Keratinocyte (primary cell): ENCODE results near the gene CACNG5. TPM values are rescaled to one million over a fixed set of nuclear protein-coding genes. Genes with fewer than 3 reads are reported as not detected.

ENCODE experiments used
- DNase-seq: peaks from one replicate; pipeline ENCODE4 v3.0.0-alpha.2; 2011; ENCODE audit warnings: low read depth, missing footprints, low spot score
- FAIRE-seq: peaks from 2 replicates; lab custom pipeline; 2011; peaks lifted over from hg19 to GRCh38; lab: Jason Lieb, UNC
- H2AFZ ChIP-seq: 2 replicates; pipeline ENCODE4 v1.6.0; 2012; ENCODE audit warnings: low read length, control low read depth, inconsistent platforms; ENCODE audit not compliant: control insufficient read depth
- H3K27ac ChIP-seq: 2 replicates; pipeline ENCODE4 v1.5.1; 2011; ENCODE audit warnings: low read length; ENCODE audit not compliant: control insufficient read depth, insufficient read depth
- H3K27me3 ChIP-seq: 3 replicates; pipeline ENCODE4 v1.6.0; 2011; ENCODE audit warnings: low read length; ENCODE audit not compliant: control insufficient read depth, insufficient read depth; ENCODE audit errors: extremely low read depth
- H3K36me3 ChIP-seq, 2 experiments: 2 replicates in 1 of 2; 3 replicates in 1 of 2; pipeline ENCODE4 v1.5.1; 2011; ENCODE audit warnings: low read length in 2 of 2, mild to moderate bottlenecking in 1 of 2; ENCODE audit not compliant: control insufficient read depth in 2 of 2, insufficient read depth in 2 of 2; ENCODE audit errors: extremely low read depth in 1 of 2
- H3K4me1 ChIP-seq: 3 replicates; pipeline ENCODE4 v1.5.1; 2011; ENCODE audit warnings: low read length; ENCODE audit not compliant: control insufficient read depth, insufficient read depth; ENCODE audit errors: extremely low read depth
- H3K4me2 ChIP-seq: 3 replicates; pipeline ENCODE4 v1.6.0; 2011; ENCODE audit warnings: low read depth, low read length; ENCODE audit not compliant: control insufficient read depth, insufficient read depth; ENCODE audit errors: extremely low read depth
- H3K4me3 ChIP-seq, 3 experiments: fragments of 200-600 bp in 1 of 3; sonication (generic) in 1 of 3; 2 replicates in 2 of 3; 3 replicates in 1 of 3; pipeline ENCODE4 v1.5.1; 2011 to 2016; ENCODE audit warnings: low read length in 3 of 3, mild to moderate bottlenecking in 3 of 3, control low read depth in 2 of 3, inconsistent platforms in 1 of 3, low read depth in 1 of 3, mixed read lengths in 1 of 3, mixed run types in 1 of 3, moderate library complexity in 1 of 3; ENCODE audit not compliant: control insufficient read depth in 2 of 3, insufficient read depth in 2 of 3; ENCODE audit errors: extremely low read depth in 1 of 3
- H3K79me2 ChIP-seq: 2 replicates; pipeline ENCODE4 v1.6.0; 2012; ENCODE audit warnings: low read length; ENCODE audit not compliant: control insufficient read depth, insufficient read depth
- H3K9ac ChIP-seq: 3 replicates; pipeline ENCODE4 v1.6.0; 2011; ENCODE audit warnings: low read length; ENCODE audit not compliant: control insufficient read depth, insufficient read depth; ENCODE audit errors: extremely low read depth
- H3K9me1 ChIP-seq: 3 replicates; pipeline ENCODE4 v1.6.0; 2011; ENCODE audit warnings: low read length; ENCODE audit not compliant: control insufficient read depth, insufficient read depth; ENCODE audit errors: extremely low read depth
- H3K9me3 ChIP-seq: 2 replicates; pipeline ENCODE4 v1.5.1; 2012; ENCODE audit warnings: low read depth, low read length; ENCODE audit not compliant: control insufficient read depth
- H4K20me1 ChIP-seq: 3 replicates; pipeline ENCODE4 v1.6.0; 2011; ENCODE audit warnings: low read length; ENCODE audit not compliant: control insufficient read depth, insufficient read depth; ENCODE audit errors: extremely low read depth
- CTCF ChIP-seq, 3 experiments: IDR thresholded peaks in 1 of 3; conservative IDR thresholded peaks in 1 of 3; optimal IDR thresholded peaks in 1 of 3; 2 replicates in 2 of 3; 3 replicates in 1 of 3; pipeline versions ENCODE3 to v1.5.1; 2011; ENCODE audit warnings: low read length in 3 of 3, mild to moderate bottlenecking in 3 of 3, moderate library complexity in 2 of 3, control low read depth in 1 of 3, inconsistent platforms in 1 of 3; ENCODE audit not compliant: insufficient read depth in 2 of 3; ENCODE audit errors: extremely low read depth in 1 of 3
- EZH2 ChIP-seq: IDR thresholded peaks from one replicate; pipeline ENCODE4 v1.6.1; 2012; ENCODE audit warnings: inconsistent platforms, mild to moderate bottlenecking, low read length, moderate library complexity
- dilution Hi-C: fragments of 300-500 bp; cut with MboI; formaldehyde crosslinking; loops from one replicate; pipeline ENCODE4 v1.7.0; 2020; ENCODE audit warnings: low sequenced_read_pairs; ENCODE audit not compliant: extremely low pct_ligation_motif_present
- polyA plus RNA-seq, 5 experiments: library from polyadenylated mRNA; depleted of rRNA in 3 of 5; stranded (reverse) in 3 of 5; stranded (forward) in 1 of 5; unstranded in 1 of 5; fragments of >200 nt; gene quantifications; 1 replicate in 1 of 5; 2 replicates in 3 of 5; 3 replicates in 1 of 5; pipeline versions ENCODE4 v1.2.1 to v1.2.3, GENCODE V29; 2011 to 2012; ENCODE audit warnings: missing spikeins in 2 of 5, low read depth in 1 of 5, low replicate concordance in 1 of 5

CACNG5 gene
- polyA plus RNA-seq, 1 donor (not counting 4 experiments of a cell fraction or from before 2014, with no cell fraction given), result not detected

- H3K79me2 ChIP-seq, result no peaks in the 10 kb centered on the region
- H3K27ac ChIP-seq, result no peak overlapping the region
- no peaks in the 10 kb centered on the region for H3K4me1 ChIP-seq
- H3K4me3 ChIP-seq, result no peak overlapping the region
- no peak overlapping the region for H3K9ac ChIP-seq
- FAIRE-seq (no peak), DNase-seq (no peak)
- H3K4me2 ChIP-seq, result no peak overlapping the region
- no peaks in the 10 kb centered on the region for H3K36me3 ChIP-seq
- H2AFZ ChIP-seq, result no peak overlapping the region
- H3K27me3 ChIP-seq, result peaks cover 41% of the 10 kb centered on the region
- TF ChIP-seq EZH2, result no peak
- no peak for TF ChIP-seq CTCF (optimal IDR thresholded peaks at IDR 0.05 in 1 of 3, IDR thresholded peaks at IDR 0.05 in 1 of 3, conservative IDR thresholded peaks at IDR 0.05 in 1 of 3; ENCODE audit: extremely low read depth in 1 of 3, insufficient read depth in 2 of 3, low read length in 3 of 3)
- no peaks in the 10 kb centered on the region for H4K20me1 ChIP-seq
- dilution Hi-C loops, result no loop called here
- no peaks in the 10 kb centered on the region for H3K9me3 ChIP-seq
- no peaks in the 10 kb centered on the region for H3K9me1 ChIP-seq
Measured at GRCh38 chr17:66837226-66837625, 2.3 kb downstream of the CACNG5 start.

GRCh38 chr17:66837885-66838665 is 3.2 kb downstream of the CACNG5 start:
- FAIRE-seq, result no peak
- H3K9ac ChIP-seq, result no peak overlapping the region
- no peaks in the 10 kb centered on the region for H3K9me1 ChIP-seq
- H3K9me3 ChIP-seq, result no peaks in the 10 kb centered on the region
- no peaks in the 10 kb centered on the region for H3K36me3 ChIP-seq
- no peaks in the 10 kb centered on the region for H3K4me1 ChIP-seq
- H3K79me2 ChIP-seq, result no peaks in the 10 kb centered on the region
- H3K4me3 ChIP-seq, result no peak overlapping the region
- dilution Hi-C loops, result no loop called here
- TF ChIP-seq EZH2 (no peak), CTCF (optimal IDR thresholded peaks at IDR 0.05 in 1 of 3, IDR thresholded peaks at IDR 0.05 in 1 of 3, conservative IDR thresholded peaks at IDR 0.05 in 1 of 3; ENCODE audit: extremely low read depth in 1 of 3, insufficient read depth in 2 of 3, low read length in 3 of 3) (no peak)
- H3K27ac ChIP-seq, result no peak overlapping the region
- H4K20me1 ChIP-seq, result no peaks in the 10 kb centered on the region
- no peak overlapping the region for H2AFZ ChIP-seq
- peaks cover 39% of the 10 kb centered on the region for H3K27me3 ChIP-seq
- no peak for DNase-seq
- H3K4me2 ChIP-seq, result no peak overlapping the region
